Transverse colon (tissue), 4 donors: ENCODE data around the gene NOM1. TPM values are rescaled to one million over a fixed set of nuclear protein-coding genes. Genes with fewer than 3 reads are reported as not detected.

Experiments used
- DNase-seq: peaks from one replicate; pipeline ENCODE4 v3.0.0-alpha.2; 2019
- H3K27ac ChIP-seq, 4 donors: fragments of 200-600 bp; sonication (generic); 2 replicates each; pipeline ENCODE4 v1.5.1; 2016 to 2018; ENCODE audit warnings: inconsistent platforms in 4 of 4
- H3K27me3 ChIP-seq: fragments of 200-600 bp; sonication (generic); 2 replicates; pipeline ENCODE4 v1.5.1; 2017; ENCODE audit warnings: inconsistent platforms
- H3K36me3 ChIP-seq, 4 donors: fragments of 200-600 bp; sonication (generic); 2 replicates each; pipeline ENCODE4 v1.5.1; 2017 to 2019; ENCODE audit warnings: inconsistent platforms in 4 of 4
- H3K4me1 ChIP-seq, 4 donors: fragments of 200-600 bp; sonication (generic); 2 replicates each; pipeline ENCODE4 v1.5.1; 2017 to 2020; ENCODE audit warnings: inconsistent platforms in 4 of 4
- H3K4me3 ChIP-seq, 4 donors: fragments of 200-600 bp; sonication (generic); 1 replicate in 1 of 4; 2 replicates in 3 of 4; pipeline versions ENCODE4 v1.5.1 to v1.6.1; 2017 to 2019; ENCODE audit warnings: inconsistent platforms in 4 of 4
- H3K9me3 ChIP-seq, 2 donors: fragments of 200-600 bp; sonication (generic); 2 replicates each; pipeline ENCODE4 v1.5.1; 2017 to 2019; ENCODE audit warnings: inconsistent platforms in 2 of 2
- EP300 ChIP-seq: sonication (generic); formaldehyde crosslinking; IDR thresholded peaks from one replicate; pipeline ENCODE4 v1.6.1; 2017; ENCODE audit warnings: antibody characterized with exemption, low read depth
- POLR2A ChIP-seq: fragments of 450-650 bp; IDR thresholded peaks from one replicate; pipeline ENCODE4 v1.6.1; 2016; ENCODE audit warnings: antibody characterized with exemption, mild to moderate bottlenecking, moderate library complexity
- POLR2AphosphoS5 ChIP-seq, 3 donors: sonication (generic); formaldehyde crosslinking; IDR thresholded peaks; one replicate each; pipeline ENCODE4 v1.6.1; 2016; ENCODE audit warnings: antibody characterized with exemption in 3 of 3
- WGBS, 2 donors: methylation state at CpG; one replicate each; pipeline ENCODE4 v1.1.5; 2018; ENCODE audit warnings: low coverage in 1 of 2; 5-methylcytosine and 5-hydroxymethylcytosine counted together
- in situ Hi-C, 4 donors: fragments of 200-750 bp; cut with MboI; loops; one replicate each; pipeline versions ENCODE4 v1.15.0 to v1.15.1; 2017; ENCODE audit warnings: low sequenced_read_pairs in 3 of 4, low pct_ligation_motif_present in 1 of 4, low pct_unique_long_range_greater_than_20kb in 1 of 4
- intact Hi-C: fragments of 100-400 bp; cut with DNase I; formaldehyde crosslinking; loops from one replicate; pipeline ENCODE4 v1.15.1; 2023; ENCODE audit warnings: low total_unique reads
- total RNA-seq, 4 donors: library from RNA; depleted of rRNA; stranded (reverse); fragments of >200 nt; gene quantifications; one replicate each; pipeline ENCODE4 v1.1.0, GENCODE V29; 2016
- TF ChIP-seq, protein P1 (sequence below), 5 experiments: fragments of 200-600 bp in 3 of 5; fragments of 450-650 bp in 2 of 5; sonication (generic) in 3 of 5; IDR thresholded peaks; 1 replicate in 2 of 5; 2 replicates in 3 of 5; pipeline ENCODE4 v1.5.1; 2016 to 2017; ENCODE audit warnings: antibody characterized with exemption in 5 of 5, inconsistent platforms in 3 of 5, mild to moderate bottlenecking in 2 of 5, moderate library complexity in 1 of 5

Gene NOM1
- total RNA-seq, 4 donors from 2014 or later: 6.6 to 22.4 (median 15.2) TPM

GRCh38 chr7:156969972-156970420 lies 20.5 kb downstream of the NOM1 start:
- in situ Hi-C loops: loop anchor here in 3 of 4 donors (10.0 to 25.0 kb wide), 3 partner anchors 65 to 242 kb away; partner anchors contain the start of gene UBE3C (in 2 of the 3)
- no peak overlapping the region for H3K4me3 ChIP-seq

GRCh38 chr7:156975620-156976019 lies 26.1 kb downstream of the NOM1 start:
- H3K4me3 ChIP-seq: no peak overlapping the region
- intact Hi-C loops (no loop called here), in situ Hi-C loops (no loop called here)
- no peaks in the 10 kb centered on the region for H3K27me3 ChIP-seq
- no peak overlapping the region for H3K27ac ChIP-seq
- TF ChIP-seq EP300: no peak
- TF ChIP-seq POLR2A: no peak
- TF ChIP-seq, protein P1, sequence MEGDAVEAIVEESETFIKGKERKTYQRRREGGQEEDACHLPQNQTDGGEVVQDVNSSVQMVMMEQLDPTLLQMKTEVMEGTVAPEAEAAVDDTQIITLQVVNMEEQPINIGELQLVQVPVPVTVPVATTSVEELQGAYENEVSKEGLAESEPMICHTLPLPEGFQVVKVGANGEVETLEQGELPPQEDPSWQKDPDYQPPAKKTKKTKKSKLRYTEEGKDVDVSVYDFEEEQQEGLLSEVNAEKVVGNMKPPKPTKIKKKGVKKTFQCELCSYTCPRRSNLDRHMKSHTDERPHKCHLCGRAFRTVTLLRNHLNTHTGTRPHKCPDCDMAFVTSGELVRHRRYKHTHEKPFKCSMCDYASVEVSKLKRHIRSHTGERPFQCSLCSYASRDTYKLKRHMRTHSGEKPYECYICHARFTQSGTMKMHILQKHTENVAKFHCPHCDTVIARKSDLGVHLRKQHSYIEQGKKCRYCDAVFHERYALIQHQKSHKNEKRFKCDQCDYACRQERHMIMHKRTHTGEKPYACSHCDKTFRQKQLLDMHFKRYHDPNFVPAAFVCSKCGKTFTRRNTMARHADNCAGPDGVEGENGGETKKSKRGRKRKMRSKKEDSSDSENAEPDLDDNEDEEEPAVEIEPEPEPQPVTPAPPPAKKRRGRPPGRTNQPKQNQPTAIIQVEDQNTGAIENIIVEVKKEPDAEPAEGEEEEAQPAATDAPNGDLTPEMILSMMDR (IDR thresholded peaks at IDR 0.05): no peak
- TF ChIP-seq POLR2AphosphoS5 (IDR thresholded peaks at IDR 0.05): no peak
- no peaks in the 10 kb centered on the region for H3K9me3 ChIP-seq
- no peak for DNase-seq
- no peaks in the 10 kb centered on the region for H3K4me1 ChIP-seq
- 79 to 100% methylated on average over 1 to 5 of the region's 5 CpGs for WGBS, 2 donors
- no peaks in the 10 kb centered on the region for H3K36me3 ChIP-seq

More at GRCh38 chr7:156969972-156970420, 20.5 kb downstream of the NOM1 start:
- Histone ChIP-seq H3K4me1 (no peaks in the 10 kb centered on the region), H3K36me3 (peaks cover 0 to 14% (median 5%) of the 10 kb centered on the region in 4 donors), H3K27ac (no peak overlapping the region), H3K9me3 (no peaks in the 10 kb centered on the region), H3K27me3 (no peaks in the 10 kb centered on the region)
- 77% methylated on average over 3 of the region's 3 CpGs; no CpG with 5 or more reads in 1 of the 2 donors for WGBS, 2 donors
- no peak for DNase-seq
- TF ChIP-seq POLR2A (no peak), EP300 (no peak), POLR2AphosphoS5 (IDR thresholded peaks at IDR 0.05) (no peak)
- TF ChIP-seq, protein P1 (IDR thresholded peaks at IDR 0.05): peak; percentile 23 to 46 (median 41)
- intact Hi-C loops: loop anchor here (5.0 kb wide), 1 partner anchor 1112 kb away; no protein-coding TSS in a partner anchor

GRCh38 chr7:156979007-156979606 lies 29.6 kb downstream of the NOM1 start:
- Histone ChIP-seq H3K4me3 (no peak overlapping the region), H3K27me3 (no peaks in the 10 kb centered on the region), H3K9me3 (no peaks in the 10 kb centered on the region), H3K36me3 (no peaks in the 10 kb centered on the region), H3K4me1 (peaks cover 0 to 2% (median under 1%) of the 10 kb centered on the region in 4 donors), H3K27ac (no peak overlapping the region)
- in situ Hi-C loops: no loop called here
- WGBS, 2 donors: 83 to 88% methylated on average over 1 of the region's 1 CpG
- TF ChIP-seq, protein P1 (IDR thresholded peaks at IDR 0.05): no peak
- no peak for TF ChIP-seq POLR2AphosphoS5 (IDR thresholded peaks at IDR 0.05)
- no peak for TF ChIP-seq EP300
- no peak for TF ChIP-seq POLR2A
- intact Hi-C loops: no loop called here
- no peak for DNase-seq

GRCh38 chr7:156979711-156980110 lies 30.2 kb downstream of the NOM1 start:
- 93 to 94% methylated on average over 4 of the region's 4 CpGs for WGBS, 2 donors
- Histone ChIP-seq H3K27ac (no peak overlapping the region), H3K9me3 (no peaks in the 10 kb centered on the region), H3K27me3 (no peaks in the 10 kb centered on the region), H3K4me1 (peaks cover 0 to 7% (median 2%) of the 10 kb centered on the region in 4 donors), H3K4me3 (no peak overlapping the region), H3K36me3 (no peaks in the 10 kb centered on the region)
- in situ Hi-C loops: no loop called here
- intact Hi-C loops: no loop called here
- no peak for DNase-seq
- TF ChIP-seq, protein P1 (IDR thresholded peaks at IDR 0.05): no peak
- TF ChIP-seq POLR2A (no peak), POLR2AphosphoS5 (IDR thresholded peaks at IDR 0.05) (no peak), EP300 (no peak)
